ENCODE measurements around the gene ZRANB3. TPM values are rescaled to one million over a fixed set of nuclear protein-coding genes. Genes with fewer than 3 reads are reported as not detected.

The ZRANB3 gene
- total and polyA plus RNA-seq, 2 of the 13 experiments (the other 11 are each of a cell fraction or from before 2014, with no cell fraction given) = 5.8 to 25.2 TPM

DNA sequence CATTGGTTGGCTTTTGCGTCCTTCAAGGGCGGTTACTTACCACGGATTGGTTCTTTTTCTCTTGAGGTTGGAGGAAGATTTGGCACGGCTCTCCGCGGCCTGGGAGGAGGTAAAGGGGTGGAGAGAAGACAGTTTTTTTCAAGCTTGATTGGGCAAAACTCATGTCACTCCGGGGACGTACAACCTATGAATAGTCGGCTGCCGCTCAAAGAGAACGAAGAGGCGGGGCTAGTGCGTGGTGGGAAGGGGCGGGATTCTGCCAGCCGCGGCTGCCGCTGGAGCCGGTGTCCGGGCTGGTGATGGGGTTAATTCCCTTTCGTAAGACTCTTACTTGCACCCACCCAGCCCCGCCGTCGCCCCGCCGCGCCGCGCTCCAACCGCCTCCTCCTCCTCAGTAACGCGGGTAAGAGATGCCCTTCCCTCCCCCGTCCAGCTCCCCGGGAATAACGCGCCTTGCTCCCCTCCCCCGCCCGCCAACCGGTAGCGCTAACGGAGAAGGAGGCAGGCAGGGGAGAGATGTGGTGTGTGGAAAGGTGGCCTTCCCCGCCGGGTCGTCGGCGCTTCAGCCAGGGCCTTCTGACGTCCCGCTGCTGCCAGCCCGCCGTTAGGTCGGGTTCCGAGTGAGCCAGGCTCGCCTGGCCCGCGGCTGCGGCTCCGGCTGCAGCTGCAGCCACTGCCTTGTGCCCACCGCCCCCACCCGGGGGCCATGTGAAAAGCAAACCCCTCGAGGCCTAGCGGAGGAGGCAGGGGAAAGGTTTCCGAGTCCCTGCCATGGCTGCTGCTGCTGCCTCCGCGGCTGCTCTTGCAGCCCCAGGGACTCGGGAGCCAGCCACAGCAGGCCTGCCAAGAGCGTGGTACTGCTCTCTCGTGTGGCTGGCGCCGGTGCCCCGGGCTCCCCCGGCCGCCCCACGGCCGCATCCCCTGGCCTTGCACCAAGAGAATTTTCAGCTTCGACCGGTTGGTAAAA is 496 bp upstream of the ZRANB3 start, which contains the start of gene R3HDM1 (continued):
- TF ChIP-seq ZNF816 (CRISPR knock-in tag; IDR thresholded peaks at IDR 0.05; ENCODE audit: borderline replicate concordance) = no peak
- no peak for TF ChIP-seq ZNF460 (CRISPR knock-in tag; IDR thresholded peaks at IDR 0.05; ENCODE audit: borderline replicate concordance)
- TF ChIP-seq ATRX (CRISPR knock-in tag; IDR thresholded peaks at IDR 0.05; ENCODE audit: borderline replicate concordance) = no peak
- TF ChIP-seq RARA (CRISPR knock-in tag; IDR thresholded peaks at IDR 0.05) = peak; percentile 28; the same call in 1 of the 2 replicates
- TF ChIP-seq RBM22 (optimal IDR thresholded peaks at IDR 0.05; ENCODE audit: low read length) = peak; percentile 61
- peak; percentile 52 for TF ChIP-seq POGZ (CRISPR knock-in tag; IDR thresholded peaks at IDR 0.05)
- TF ChIP-seq ZNF615 (CRISPR knock-in tag; IDR thresholded peaks at IDR 0.05; ENCODE audit: borderline replicate concordance) = no peak
- TF ChIP-seq ZBTB3 (CRISPR knock-in tag; IDR thresholded peaks at IDR 0.05; ENCODE audit: borderline replicate concordance, low read depth) = no peak; the same call in 1 of the 2 replicates
- TF ChIP-seq, protein P1, sequence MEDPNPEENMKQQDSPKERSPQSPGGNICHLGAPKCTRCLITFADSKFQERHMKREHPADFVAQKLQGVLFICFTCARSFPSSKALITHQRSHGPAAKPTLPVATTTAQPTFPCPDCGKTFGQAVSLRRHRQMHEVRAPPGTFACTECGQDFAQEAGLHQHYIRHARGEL (CRISPR knock-in tag; IDR thresholded peaks at IDR 0.05) = 0 out of 2 replicates have a peak, but pooled peaks have one; percentile 67
- TF ChIP-seq, protein P2, sequence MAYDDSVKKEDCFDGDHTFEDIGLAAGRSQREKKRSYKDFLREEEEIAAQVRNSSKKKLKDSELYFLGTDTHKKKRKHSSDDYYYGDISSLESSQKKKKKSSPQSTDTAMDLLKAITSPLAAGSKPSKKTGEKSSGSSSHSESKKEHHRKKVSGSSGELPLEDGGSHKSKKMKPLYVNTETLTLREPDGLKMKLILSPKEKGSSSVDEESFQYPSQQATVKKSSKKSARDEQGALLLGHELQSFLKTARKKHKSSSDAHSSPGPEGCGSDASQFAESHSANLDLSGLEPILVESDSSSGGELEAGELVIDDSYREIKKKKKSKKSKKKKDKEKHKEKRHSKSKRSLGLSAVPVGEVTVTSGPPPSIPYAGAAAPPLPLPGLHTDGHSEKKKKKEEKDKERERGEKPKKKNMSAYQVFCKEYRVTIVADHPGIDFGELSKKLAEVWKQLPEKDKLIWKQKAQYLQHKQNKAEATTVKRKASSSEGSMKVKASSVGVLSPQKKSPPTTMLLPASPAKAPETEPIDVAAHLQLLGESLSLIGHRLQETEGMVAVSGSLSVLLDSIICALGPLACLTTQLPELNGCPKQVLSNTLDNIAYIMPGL (CRISPR knock-in tag; IDR thresholded peaks at IDR 0.05; ENCODE audit: borderline replicate concordance in 1 of 2, low read depth in 1 of 2) = peak; percentile 84 to 94
- TF ChIP-seq, protein P3, sequence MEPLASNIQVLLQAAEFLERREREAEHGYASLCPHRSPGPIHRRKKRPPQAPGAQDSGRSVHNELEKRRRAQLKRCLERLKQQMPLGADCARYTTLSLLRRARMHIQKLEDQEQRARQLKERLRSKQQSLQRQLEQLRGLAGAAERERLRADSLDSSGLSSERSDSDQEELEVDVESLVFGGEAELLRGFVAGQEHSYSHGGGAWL (CRISPR knock-in tag; IDR thresholded peaks at IDR 0.05) = peak; percentile 86
- TF ChIP-seq, protein P4, sequence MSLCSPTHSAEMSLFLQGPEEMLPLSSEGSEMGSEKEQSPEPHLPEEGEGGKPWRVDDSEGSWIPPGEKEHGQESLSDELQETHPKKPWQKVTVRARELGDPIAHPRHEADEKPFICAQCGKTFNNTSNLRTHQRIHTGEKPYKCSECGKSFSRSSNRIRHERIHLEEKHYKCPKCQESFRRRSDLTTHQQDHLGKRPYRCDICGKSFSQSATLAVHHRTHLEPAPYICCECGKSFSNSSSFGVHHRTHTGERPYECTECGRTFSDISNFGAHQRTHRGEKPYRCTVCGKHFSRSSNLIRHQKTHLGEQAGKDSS (CRISPR knock-in tag; IDR thresholded peaks at IDR 0.05; ENCODE audit: borderline replicate concordance, low read depth) = peak; percentile 92; the same call in 1 of the 2 replicates
- TF ChIP-seq ONECUT2 (CRISPR knock-in tag; IDR thresholded peaks at IDR 0.05) = no peak
- TF ChIP-seq, protein P5, sequence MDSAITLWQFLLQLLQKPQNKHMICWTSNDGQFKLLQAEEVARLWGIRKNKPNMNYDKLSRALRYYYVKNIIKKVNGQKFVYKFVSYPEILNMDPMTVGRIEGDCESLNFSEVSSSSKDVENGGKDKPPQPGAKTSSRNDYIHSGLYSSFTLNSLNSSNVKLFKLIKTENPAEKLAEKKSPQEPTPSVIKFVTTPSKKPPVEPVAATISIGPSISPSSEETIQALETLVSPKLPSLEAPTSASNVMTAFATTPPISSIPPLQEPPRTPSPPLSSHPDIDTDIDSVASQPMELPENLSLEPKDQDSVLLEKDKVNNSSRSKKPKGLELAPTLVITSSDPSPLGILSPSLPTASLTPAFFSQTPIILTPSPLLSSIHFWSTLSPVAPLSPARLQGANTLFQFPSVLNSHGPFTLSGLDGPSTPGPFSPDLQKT (CRISPR knock-in tag; IDR thresholded peaks at IDR 0.05; ENCODE audit: borderline replicate concordance) = no peak
- no peak for TF ChIP-seq MZF1 (CRISPR knock-in tag; IDR thresholded peaks at IDR 0.05; ENCODE audit: borderline replicate concordance)
- TF ChIP-seq SRF (IDR thresholded peaks at IDR 0.05; ENCODE audit: low read depth, low read length) = no peak
- TF ChIP-seq, protein P6, sequence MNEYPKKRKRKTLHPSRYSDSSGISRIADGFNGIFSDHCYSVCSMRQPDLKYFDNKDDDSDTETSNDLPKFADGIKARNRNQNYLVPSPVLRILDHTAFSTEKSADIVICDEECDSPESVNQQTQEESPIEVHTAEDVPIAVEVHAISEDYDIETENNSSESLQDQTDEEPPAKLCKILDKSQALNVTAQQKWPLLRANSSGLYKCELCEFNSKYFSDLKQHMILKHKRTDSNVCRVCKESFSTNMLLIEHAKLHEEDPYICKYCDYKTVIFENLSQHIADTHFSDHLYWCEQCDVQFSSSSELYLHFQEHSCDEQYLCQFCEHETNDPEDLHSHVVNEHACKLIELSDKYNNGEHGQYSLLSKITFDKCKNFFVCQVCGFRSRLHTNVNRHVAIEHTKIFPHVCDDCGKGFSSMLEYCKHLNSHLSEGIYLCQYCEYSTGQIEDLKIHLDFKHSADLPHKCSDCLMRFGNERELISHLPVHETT (CRISPR knock-in tag; conservative IDR thresholded peaks at IDR 0.05) = peak; percentile 42; the same call in 1 of the 2 replicates
- TF ChIP-seq SRY (CRISPR knock-in tag; IDR thresholded peaks at IDR 0.05) = no peak
- TF ChIP-seq, protein P7, sequence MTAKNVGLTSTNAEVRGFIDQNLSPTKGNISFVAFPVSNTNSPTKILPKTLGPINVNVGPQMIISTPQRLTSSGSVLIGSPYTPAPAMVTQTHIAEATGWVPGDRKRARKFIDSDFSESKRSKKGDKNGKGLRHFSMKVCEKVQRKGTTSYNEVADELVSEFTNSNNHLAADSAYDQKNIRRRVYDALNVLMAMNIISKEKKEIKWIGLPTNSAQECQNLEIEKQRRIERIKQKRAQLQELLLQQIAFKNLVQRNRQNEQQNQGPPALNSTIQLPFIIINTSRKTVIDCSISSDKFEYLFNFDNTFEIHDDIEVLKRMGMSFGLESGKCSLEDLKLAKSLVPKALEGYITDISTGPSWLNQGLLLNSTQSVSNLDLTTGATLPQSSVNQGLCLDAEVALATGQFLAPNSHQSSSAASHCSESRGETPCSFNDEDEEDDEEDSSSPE (CRISPR knock-in tag; IDR thresholded peaks at IDR 0.05) = peak; percentile 65
- TF ChIP-seq STAT5B (CRISPR knock-in tag; IDR thresholded peaks at IDR 0.05) = 0 out of 2 replicates have a peak, but pooled peaks have one; percentile 79

Data from HepG2 (cell line).